ENCODE data around the gene PLA2G4A.

PLA2G4A gene

GRCh38 chr1:186873687-186874086, 44.9 kb downstream of the PLA2G4A start:
- ATAC-seq (replicated peaks) = peak in 1 of 2 donors; percentile 25
- no peak overlapping the region for H3K4me3 Mint-ChIP-seq
- no peaks in the 10 kb centered on the region for H3K27me3 Mint-ChIP-seq
- no peak overlapping the region for H3K27ac Mint-ChIP-seq
- no peaks in the 10 kb centered on the region for H3K9me3 Mint-ChIP-seq
- peaks cover 0 to 9% of the 10 kb centered on the region in 2 donors for H3K4me1 Mint-ChIP-seq
- no peaks in the 10 kb centered on the region for H3K36me3 Mint-ChIP-seq
- DNase-seq = no peak

GRCh38 chr1:186875896-186876835, 47.4 kb downstream of the PLA2G4A start:
- no peaks in the 10 kb centered on the region for H3K9me3 Mint-ChIP-seq
- no peak for DNase-seq
- no peak overlapping the region for H3K4me3 Mint-ChIP-seq
- H3K27me3 Mint-ChIP-seq = no peaks in the 10 kb centered on the region
- H3K27ac Mint-ChIP-seq = no peak overlapping the region
- no peaks in the 10 kb centered on the region for H3K4me1 Mint-ChIP-seq
- no peaks in the 10 kb centered on the region for H3K36me3 Mint-ChIP-seq
- ATAC-seq (replicated peaks) = no peak

GRCh38 chr1:186878356-186878755, 49.6 kb downstream of the PLA2G4A start:
- DNase-seq (no peak), ATAC-seq (replicated peaks) (no peak)
- Mint-ChIP-seq H3K4me3 (no peak overlapping the region), H3K36me3 (no peaks in the 10 kb centered on the region), H3K27ac (no peak overlapping the region), H3K4me1 (no peaks in the 10 kb centered on the region), H3K9me3 (no peaks in the 10 kb centered on the region), H3K27me3 (no peaks in the 10 kb centered on the region)

GRCh38 chr1:186880982-186881381, 52.2 kb downstream of the PLA2G4A start:
- H3K27ac Mint-ChIP-seq = no peak overlapping the region
- peaks cover 0 to 6% of the 10 kb centered on the region in 2 donors for H3K9me3 Mint-ChIP-seq
- DNase-seq (no peak), ATAC-seq (replicated peaks) (no peak)
- H3K4me3 Mint-ChIP-seq = no peak overlapping the region
- no peaks in the 10 kb centered on the region for H3K4me1 Mint-ChIP-seq
- H3K27me3 Mint-ChIP-seq = no peaks in the 10 kb centered on the region
- H3K36me3 Mint-ChIP-seq = peaks cover 0 to 2% of the 10 kb centered on the region in 2 donors

- DNase-seq = no peak
- no peak overlapping the region for H3K27ac Mint-ChIP-seq
- no peak for ATAC-seq (replicated peaks)
- no peaks in the 10 kb centered on the region for H3K4me1 Mint-ChIP-seq
- H3K36me3 Mint-ChIP-seq = peaks cover 0 to 2% of the 10 kb centered on the region in 2 donors
- H3K4me3 Mint-ChIP-seq = no peak overlapping the region
- no peaks in the 10 kb centered on the region for H3K27me3 Mint-ChIP-seq
- peaks cover 0 to 8% of the 10 kb centered on the region in 2 donors for H3K9me3 Mint-ChIP-seq
These were observed 53.8 kb downstream of the PLA2G4A start for GRCh38 chr1:186882372-186883134.

GRCh38 chr1:186884251-186884650, 55.5 kb downstream of the PLA2G4A start:
- H3K27ac Mint-ChIP-seq = no peak overlapping the region
- DNase-seq = no peak
- no peak for ATAC-seq (replicated peaks)
- H3K4me1 Mint-ChIP-seq = no peaks in the 10 kb centered on the region
- H3K36me3 Mint-ChIP-seq = peaks cover 0 to 2% of the 10 kb centered on the region in 2 donors
- no peaks in the 10 kb centered on the region for H3K27me3 Mint-ChIP-seq
- H3K4me3 Mint-ChIP-seq = no peak overlapping the region
- peaks cover 0 to 8% of the 10 kb centered on the region in 2 donors for H3K9me3 Mint-ChIP-seq

- no peak for ATAC-seq (replicated peaks)
- Mint-ChIP-seq H3K27me3 (no peaks in the 10 kb centered on the region), H3K36me3 (peaks cover 0 to 2% of the 10 kb centered on the region in 2 donors), H3K4me1 (no peaks in the 10 kb centered on the region), H3K27ac (no peak overlapping the region), H3K9me3 (peaks cover 0 to 8% of the 10 kb centered on the region in 2 donors), H3K4me3 (no peak overlapping the region)
- no peak for DNase-seq
These were observed 58.5 kb downstream of the PLA2G4A start for GRCh38 chr1:186887203-186887602.

GRCh38 chr1:186888367-186888766, 59.6 kb downstream of the PLA2G4A start:
- peaks cover 0 to 8% of the 10 kb centered on the region in 2 donors for H3K9me3 Mint-ChIP-seq
- H3K4me1 Mint-ChIP-seq = no peaks in the 10 kb centered on the region
- H3K27me3 Mint-ChIP-seq = no peaks in the 10 kb centered on the region
- no peak for DNase-seq
- H3K27ac Mint-ChIP-seq = no peak overlapping the region
- peaks cover 0 to 2% of the 10 kb centered on the region in 2 donors for H3K36me3 Mint-ChIP-seq
- no peak overlapping the region for H3K4me3 Mint-ChIP-seq
- ATAC-seq (replicated peaks) = no peak

GRCh38 chr1:186892936-186893335, 64.2 kb downstream of the PLA2G4A start:
- no peak for DNase-seq
- no peaks in the 10 kb centered on the region for H3K27me3 Mint-ChIP-seq
- no peak overlapping the region for H3K27ac Mint-ChIP-seq
- no peak for ATAC-seq (replicated peaks)
- no peaks in the 10 kb centered on the region for H3K9me3 Mint-ChIP-seq
- H3K36me3 Mint-ChIP-seq = no peaks in the 10 kb centered on the region
- no peaks in the 10 kb centered on the region for H3K4me1 Mint-ChIP-seq
- H3K4me3 Mint-ChIP-seq = no peak overlapping the region

GRCh38 chr1:186894415-186894814, 65.7 kb downstream of the PLA2G4A start:
- H3K4me3 Mint-ChIP-seq = no peak overlapping the region
- no peak overlapping the region for H3K27ac Mint-ChIP-seq
- no peaks in the 10 kb centered on the region for H3K27me3 Mint-ChIP-seq
- DNase-seq (no peak), ATAC-seq (replicated peaks) (no peak)
- H3K9me3 Mint-ChIP-seq = peaks cover 3 to 6% of the 10 kb centered on the region in 2 donors
- H3K4me1 Mint-ChIP-seq = peaks cover 6 to 7% of the 10 kb centered on the region in 2 donors
- H3K36me3 Mint-ChIP-seq = no peaks in the 10 kb centered on the region

- Mint-ChIP-seq H3K4me1 (peaks cover 9 to 12% of the 10 kb centered on the region in 2 donors), H3K4me3 (no peak overlapping the region), H3K27me3 (no peaks in the 10 kb centered on the region), H3K36me3 (no peaks in the 10 kb centered on the region), H3K9me3 (peaks cover 3 to 6% of the 10 kb centered on the region in 2 donors), H3K27ac (no peak overlapping the region)
- ATAC-seq (replicated peaks) (no peak), DNase-seq (no peak)
These were observed 67.5 kb downstream of the PLA2G4A start for GRCh38 chr1:186896211-186896610.

- no peaks in the 10 kb centered on the region for H3K27me3 Mint-ChIP-seq
- ATAC-seq (replicated peaks) = no peak
- H3K36me3 Mint-ChIP-seq = no peaks in the 10 kb centered on the region
- H3K4me3 Mint-ChIP-seq = no peak overlapping the region
- no peak overlapping the region for H3K27ac Mint-ChIP-seq
- DNase-seq = no peak
- H3K9me3 Mint-ChIP-seq = peaks cover 3 to 6% of the 10 kb centered on the region in 2 donors
- H3K4me1 Mint-ChIP-seq = peaks cover 9 to 16% of the 10 kb centered on the region in 2 donors
These were observed 68.3 kb downstream of the PLA2G4A start for GRCh38 chr1:186897008-186897407.

GRCh38 chr1:186899577-186899976, 70.8 kb downstream of the PLA2G4A start:
- DNase-seq (no peak), ATAC-seq (replicated peaks) (peak; percentile 92 to 94)
- Mint-ChIP-seq H3K4me1 (peaks cover 9 to 16% of the 10 kb centered on the region in 2 donors), H3K27ac (no peak overlapping the region), H3K27me3 (no peaks in the 10 kb centered on the region), H3K36me3 (no peaks in the 10 kb centered on the region), H3K9me3 (peaks cover 3 to 6% of the 10 kb centered on the region in 2 donors), H3K4me3 (no peak overlapping the region)

- ATAC-seq (replicated peaks) (no peak), DNase-seq (no peak)
- peaks cover 9 to 16% of the 10 kb centered on the region in 2 donors for H3K4me1 Mint-ChIP-seq
- peaks cover 3 to 6% of the 10 kb centered on the region in 2 donors for H3K9me3 Mint-ChIP-seq
- H3K4me3 Mint-ChIP-seq = no peak overlapping the region
- no peaks in the 10 kb centered on the region for H3K36me3 Mint-ChIP-seq
- H3K27me3 Mint-ChIP-seq = no peaks in the 10 kb centered on the region
- H3K27ac Mint-ChIP-seq = no peak overlapping the region
These were observed 71.2 kb downstream of the PLA2G4A start for GRCh38 chr1:186899977-186900376.
